Suprapubic skin (tissue), 4 donors: ENCODE measurements around the gene HSPD1.

Experiments
- POLR2A ChIP-seq, 2 donors: fragments of 450-650 bp; IDR thresholded peaks; one replicate each; pipeline ENCODE4 v1.6.1; 2017; ENCODE audit warnings: antibody characterized with exemption in 2 of 2, mild to moderate bottlenecking in 2 of 2, moderate library complexity in 2 of 2
- POLR2AphosphoS5 ChIP-seq, 3 donors: sonication (generic); formaldehyde crosslinking; IDR thresholded peaks; one replicate each; pipeline ENCODE4 v1.6.1; 2017; ENCODE audit warnings: antibody characterized with exemption in 3 of 3
- TF ChIP-seq, protein P1 (sequence below), 2 donors: fragments of 200-600 bp in 1 of 2; fragments of 450-650 bp in 1 of 2; sonication (generic) in 1 of 2; IDR thresholded peaks; one replicate each; pipeline ENCODE4 v1.5.1; 2016 to 2019; ENCODE audit warnings: antibody characterized with exemption in 2 of 2, mild to moderate bottlenecking in 1 of 2, moderate library complexity in 1 of 2

DNA sequence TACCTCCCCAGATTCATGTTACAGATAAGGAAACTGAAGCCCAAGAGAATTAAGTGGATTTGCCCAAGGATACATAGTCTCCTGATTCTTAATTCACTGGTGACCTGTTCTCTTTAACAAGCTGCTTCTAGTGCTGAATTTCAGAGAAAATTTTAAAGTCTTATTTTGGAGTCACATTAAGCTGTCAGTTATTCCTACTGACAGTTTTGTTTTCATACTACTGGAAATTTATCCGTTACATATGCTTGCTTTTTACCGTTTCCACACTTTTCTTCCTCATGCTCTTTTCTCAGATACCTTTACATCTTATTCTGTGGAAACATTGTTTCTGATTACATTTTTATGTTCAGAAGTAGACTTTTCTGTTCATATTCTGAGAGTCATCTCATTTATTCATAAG lies 17.5 kb upstream of the HSPD1 start:
- TF ChIP-seq, protein P1, sequence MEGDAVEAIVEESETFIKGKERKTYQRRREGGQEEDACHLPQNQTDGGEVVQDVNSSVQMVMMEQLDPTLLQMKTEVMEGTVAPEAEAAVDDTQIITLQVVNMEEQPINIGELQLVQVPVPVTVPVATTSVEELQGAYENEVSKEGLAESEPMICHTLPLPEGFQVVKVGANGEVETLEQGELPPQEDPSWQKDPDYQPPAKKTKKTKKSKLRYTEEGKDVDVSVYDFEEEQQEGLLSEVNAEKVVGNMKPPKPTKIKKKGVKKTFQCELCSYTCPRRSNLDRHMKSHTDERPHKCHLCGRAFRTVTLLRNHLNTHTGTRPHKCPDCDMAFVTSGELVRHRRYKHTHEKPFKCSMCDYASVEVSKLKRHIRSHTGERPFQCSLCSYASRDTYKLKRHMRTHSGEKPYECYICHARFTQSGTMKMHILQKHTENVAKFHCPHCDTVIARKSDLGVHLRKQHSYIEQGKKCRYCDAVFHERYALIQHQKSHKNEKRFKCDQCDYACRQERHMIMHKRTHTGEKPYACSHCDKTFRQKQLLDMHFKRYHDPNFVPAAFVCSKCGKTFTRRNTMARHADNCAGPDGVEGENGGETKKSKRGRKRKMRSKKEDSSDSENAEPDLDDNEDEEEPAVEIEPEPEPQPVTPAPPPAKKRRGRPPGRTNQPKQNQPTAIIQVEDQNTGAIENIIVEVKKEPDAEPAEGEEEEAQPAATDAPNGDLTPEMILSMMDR (IDR thresholded peaks at IDR 0.05), result no peak
- TF ChIP-seq POLR2A (IDR thresholded peaks at IDR 0.05) (no peak), POLR2AphosphoS5 (IDR thresholded peaks at IDR 0.05) (no peak)
